Neural cell (in vitro differentiated cells): ENCODE results near the gene GIMD1.

Experiments
- CTCF ChIP-seq: fragments of 450-650 bp; IDR thresholded peaks from 2 replicates; pipeline ENCODE4 v1.5.1; 2014; ENCODE audit warnings: antibody characterized with exemption, mild to moderate bottlenecking, moderate library complexity; ENCODE audit not compliant: poor library complexity, severe bottlenecking
- EZH2 ChIP-seq: fragments of 200-600, 300-800 bp; shearing (Covaris generic), sonication (generic); IDR thresholded peaks from 2 replicates; pipeline ENCODE4 v1.6.1; 2014; ENCODE audit warnings: antibody characterized with exemption, low read length, borderline replicate concordance, mild to moderate bottlenecking; ENCODE audit not compliant: insufficient read depth, poor library complexity, severe bottlenecking
- MXI1 ChIP-seq: fragments of 450-650 bp; conservative IDR thresholded peaks from 2 replicates; pipeline ENCODE4 v1.6.1; 2014; ENCODE audit warnings: antibody characterized with exemption, mild to moderate bottlenecking; ENCODE audit not compliant: poor library complexity, severe bottlenecking
- POLR2AphosphoS5 ChIP-seq: IDR thresholded peaks from 2 replicates; pipeline ENCODE4 v1.6.1; 2012
- REST ChIP-seq: IDR thresholded peaks from 2 replicates; pipeline ENCODE4 v1.6.1; 2012; ENCODE audit warnings: borderline replicate concordance

GRCh38 chr4:106384878-106385277 is 16.3 kb upstream of the GIMD1 start:
- TF ChIP-seq CTCF: no peak
- no peak for TF ChIP-seq REST
- no peak for TF ChIP-seq EZH2
- no peak for TF ChIP-seq MXI1
- no peak for TF ChIP-seq POLR2AphosphoS5
